Stimulated activated CD4-positive, alpha-beta T cell treated with anti-CD3 and anti-CD28 coated beads, Interleukin-4, amount 100 ng/mL, for 24 hours (primary cell): Measurements from ENCODE around the gene TTYH2.

Experiments used
- DNase-seq: peaks from one replicate; pipeline ENCODE4 v3.0.0-alpha.2; 2020

TTYH2 gene

DNA sequence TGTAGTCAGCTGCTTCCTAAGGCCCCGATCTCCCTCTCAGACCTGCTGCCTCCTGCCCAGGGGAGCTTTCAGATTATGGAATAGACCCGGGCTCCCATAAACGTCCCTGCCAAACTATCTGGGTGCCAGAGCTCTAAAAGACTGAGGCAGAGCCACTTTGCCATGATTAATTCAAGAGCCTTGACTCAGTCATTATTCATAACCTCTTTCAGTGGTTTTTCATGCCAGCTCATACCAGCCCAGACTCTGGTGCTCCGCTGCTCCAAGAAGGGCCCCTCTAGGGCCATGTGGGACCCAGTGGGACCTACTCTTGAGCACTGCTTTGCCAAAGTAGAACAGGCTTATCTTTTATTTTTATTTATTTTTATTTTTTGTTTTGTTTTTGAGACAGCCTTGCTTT lies 84.6 kb downstream of the TTYH2 start:
- peak; percentile 48 for DNase-seq

DNA sequence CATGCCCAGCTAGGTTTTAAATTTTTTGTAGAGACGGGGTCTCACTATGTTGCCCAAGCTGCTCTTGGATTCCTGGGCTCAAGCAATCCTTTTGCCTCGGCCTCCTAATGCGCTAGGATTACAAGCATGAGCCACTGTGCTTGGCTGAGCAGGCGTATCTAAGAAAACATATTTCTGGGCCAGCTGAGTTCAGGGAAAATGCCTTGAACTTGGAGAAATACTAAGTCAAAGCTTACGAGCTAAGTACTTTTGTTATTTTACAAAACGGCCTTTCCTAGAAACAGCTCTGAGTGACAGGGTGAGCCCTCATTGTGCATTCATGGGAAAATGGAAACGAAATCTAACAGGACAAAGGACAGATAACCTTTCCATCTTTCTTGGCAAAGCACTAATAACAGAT lies 85.4 kb downstream of the TTYH2 start:
- no peak for DNase-seq

DNA sequence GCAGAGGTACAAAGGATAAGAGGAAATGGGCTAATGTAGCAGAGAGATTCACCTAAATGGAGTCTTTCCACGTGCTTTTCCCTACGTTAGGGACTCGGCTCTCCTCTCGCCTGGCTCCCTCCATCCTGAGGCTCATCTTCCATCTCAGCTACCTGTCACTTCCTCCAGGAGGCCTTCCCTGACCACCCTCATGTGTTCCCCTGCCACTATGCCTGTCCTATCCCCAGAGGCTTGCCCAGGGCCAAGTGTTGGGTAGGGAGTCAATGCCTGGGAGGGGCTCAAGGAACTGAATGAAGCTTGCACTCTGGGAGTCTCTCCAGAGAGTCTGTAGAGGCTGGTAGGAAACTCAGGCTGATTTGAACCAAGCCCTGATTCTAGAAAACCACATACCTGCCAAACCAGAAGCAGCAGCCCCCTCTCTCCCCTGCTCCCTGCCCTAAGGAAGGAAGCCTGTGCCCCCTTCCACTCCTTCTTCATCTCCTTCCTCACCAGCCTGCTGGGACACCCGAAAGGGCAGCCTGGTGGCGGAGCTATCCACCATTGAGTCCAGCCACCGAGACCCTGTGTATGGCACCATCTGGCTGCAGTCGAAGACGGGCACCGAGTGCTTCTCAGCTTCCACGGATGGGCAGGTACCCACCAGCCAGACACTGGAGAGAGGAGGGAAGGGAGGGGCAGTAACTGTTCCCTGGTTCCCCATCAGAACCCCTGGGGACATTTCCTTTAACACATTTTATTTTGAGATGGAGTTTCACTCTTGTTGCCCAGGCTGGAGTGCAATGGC lies 86.0 kb downstream of the TTYH2 start:
- no peak for DNase-seq

DNA sequence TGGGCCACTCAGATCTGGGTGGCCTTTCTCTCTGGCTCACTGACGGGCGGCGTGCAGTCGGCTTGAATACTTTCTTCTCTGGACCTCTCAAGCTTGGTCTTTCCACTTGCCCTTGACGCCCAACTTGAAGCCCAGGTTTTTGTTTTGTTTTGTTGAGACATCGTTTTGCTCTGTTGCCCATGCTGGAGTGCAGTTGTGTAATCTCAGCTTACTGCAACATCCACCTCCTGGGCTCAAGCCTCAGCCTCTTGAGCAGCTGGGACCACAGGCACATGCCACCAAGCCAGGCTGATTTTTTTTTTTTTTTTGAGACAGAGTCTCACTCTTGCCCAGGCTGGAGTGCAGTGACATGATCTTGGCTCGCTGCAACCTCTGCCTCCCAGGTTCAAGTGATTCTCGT lies 89.9 kb downstream of the TTYH2 start:
- DNase-seq: no peak

DNA sequence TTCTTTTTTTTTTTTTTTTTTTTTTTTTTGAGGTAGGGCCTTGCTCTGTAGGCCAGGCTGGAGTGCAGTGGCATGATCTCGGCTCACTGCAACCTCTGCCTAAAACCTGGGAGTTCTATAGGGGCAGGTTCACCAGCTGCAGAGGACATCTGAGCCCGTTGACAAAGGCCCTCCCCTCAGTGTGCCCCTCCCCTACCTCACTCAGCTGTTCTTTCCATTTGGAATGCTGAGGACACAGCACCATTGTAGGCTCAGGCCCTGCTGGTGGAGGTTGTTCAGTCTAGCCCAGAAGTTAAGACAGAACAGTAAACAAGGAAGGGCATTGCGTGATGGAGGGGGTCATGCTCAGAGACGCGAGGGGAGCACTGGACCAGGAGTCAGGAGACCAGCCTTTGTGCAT lies 90.8 kb downstream of the TTYH2 start:
- DNase-seq: no peak

DNA sequence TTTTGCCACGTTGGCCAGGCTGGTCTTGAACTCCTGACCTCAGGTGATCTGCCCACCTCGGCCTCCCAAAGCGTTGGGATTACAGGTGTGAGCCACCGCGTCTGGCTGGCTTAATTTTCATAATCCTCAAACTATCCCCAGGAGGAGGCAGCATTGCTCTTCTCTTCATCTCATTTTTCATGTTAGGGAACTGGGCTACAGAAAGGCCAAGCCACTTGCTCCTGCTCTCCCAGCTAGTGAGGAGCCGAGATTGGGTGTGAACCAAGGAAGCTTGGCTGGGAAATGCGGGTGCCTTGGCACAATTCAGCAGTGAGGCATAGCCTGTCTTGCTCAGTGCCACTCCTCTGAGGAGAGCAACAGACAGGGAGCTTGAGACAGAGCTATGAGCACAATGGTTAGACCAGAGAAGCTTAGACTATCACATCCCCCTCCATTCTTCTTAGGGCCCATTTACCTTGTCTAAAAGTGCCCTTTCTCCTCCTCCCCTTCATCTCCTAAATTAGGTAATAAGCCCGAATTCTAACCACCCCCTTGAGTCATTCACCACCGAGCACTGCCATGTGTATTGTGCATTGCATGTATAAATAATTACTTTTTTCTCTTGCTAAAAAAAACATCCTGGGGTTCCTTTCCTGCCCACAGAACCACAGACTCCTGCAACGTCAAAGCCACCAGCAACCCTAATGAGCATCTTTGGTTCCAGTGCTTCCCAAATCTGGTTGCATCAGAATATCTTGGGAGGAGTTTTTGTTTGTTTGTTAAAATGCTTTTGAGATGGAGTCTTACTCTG lies 92.7 kb downstream of the TTYH2 start:
- DNase-seq: no peak

DNA sequence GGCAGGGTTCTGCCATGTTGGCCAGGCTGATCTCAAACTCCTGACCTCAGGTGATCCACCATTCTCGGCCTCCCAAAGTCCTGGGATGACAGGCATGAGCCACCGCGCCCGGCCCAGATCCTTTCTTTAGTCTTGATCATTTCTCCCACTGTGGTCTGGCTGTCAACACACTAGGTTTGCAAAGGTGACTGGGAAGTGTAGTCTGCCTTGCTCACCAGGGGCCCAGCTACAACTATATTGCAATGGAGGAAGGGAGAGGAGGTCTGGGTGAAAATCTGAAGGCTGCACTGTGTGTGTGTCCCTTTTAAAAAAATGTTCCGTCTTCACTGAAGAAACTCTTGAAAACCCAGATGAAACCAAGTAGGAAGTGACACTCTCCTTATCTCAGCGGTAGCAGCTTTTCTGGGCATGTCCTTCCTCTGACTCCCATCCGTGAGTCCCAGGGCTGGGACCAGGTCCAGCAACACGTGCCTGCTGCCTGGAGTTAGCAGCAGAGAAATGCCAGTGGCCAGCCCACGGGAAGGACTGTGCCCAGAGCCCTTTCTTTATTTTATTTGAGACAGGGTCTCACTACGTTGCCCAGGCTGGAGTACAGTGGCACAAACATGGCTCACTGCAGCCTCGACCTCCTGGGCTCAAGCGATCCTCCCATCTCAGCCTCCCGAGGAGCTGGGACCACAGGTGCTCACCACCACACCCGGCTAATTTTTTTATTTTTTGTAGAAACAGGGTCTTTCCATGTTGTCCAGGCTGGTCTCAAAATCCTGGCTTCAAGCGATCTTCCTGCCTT lies 94.8 kb downstream of the TTYH2 start:
- DNase-seq: no peak

DNA sequence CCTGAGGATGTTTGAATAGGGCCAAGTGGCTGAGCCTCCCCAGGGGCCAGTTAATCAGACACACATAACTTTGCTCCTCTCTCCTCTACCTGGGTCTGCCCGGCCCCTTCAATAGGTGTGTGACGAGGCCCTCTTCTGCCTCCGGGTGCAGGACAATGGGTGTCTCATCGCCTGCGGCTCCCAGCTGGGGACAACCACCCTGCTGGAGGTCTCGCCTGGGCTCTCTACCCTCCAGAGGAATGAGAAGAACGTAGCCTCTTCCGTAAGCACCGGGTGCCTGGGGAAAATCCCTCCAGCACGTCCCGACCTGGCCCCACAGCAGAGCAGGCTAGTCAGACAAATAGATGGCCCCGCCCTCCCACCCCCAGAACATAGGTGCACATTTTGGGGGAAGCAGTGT lies 96.5 kb downstream of the TTYH2 start:
- DNase-seq: no peak
